ENCODE results near the gene PMFBP1.
"Not testable (repeated sequence)": the region's sequence is repeated elsewhere in the genome, so short reads cannot be mapped to it uniquely, and the experiment has no call there.

Gene PMFBP1

GRCh38 chr16:72107371-72107770 is 64.6 kb downstream of the PMFBP1 start:
- DNase-seq (ENCODE audit: low spot score) = no peak

GRCh38 chr16:72105978-72106377 is 66.0 kb downstream of the PMFBP1 start:
- no peak for DNase-seq (ENCODE audit: low spot score)

GRCh38 chr16:72104905-72105304 is 67.0 kb downstream of the PMFBP1 start:
- DNase-seq (ENCODE audit: low spot score) = no peak

- DNase-seq (ENCODE audit: low spot score) = no peak
These were observed 70.8 kb downstream of the PMFBP1 start for GRCh38 chr16:72101195-72101594.

GRCh38 chr16:72099377-72099818 is 72.6 kb downstream of the PMFBP1 start:
- peak; percentile 66 for DNase-seq (ENCODE audit: low spot score)

- DNase-seq (ENCODE audit: low spot score) = no peak
These were observed 73.0 kb downstream of the PMFBP1 start for GRCh38 chr16:72098936-72099335.

GRCh38 chr16:72094266-72094610 is 77.7 kb downstream of the PMFBP1 start:
- peak; percentile 39 for DNase-seq (ENCODE audit: low spot score)

GRCh38 chr16:72093448-72094265 is 78.3 kb downstream of the PMFBP1 start, which contains the start of the genes DHX38 and TXNL4B:
DHX38 (plus strand) TSS chr16:72093847; CDS start chr16:72096158, 2,311 bp downstream.
TXNL4B (minus strand) TSS chr16:72093620; CDS start chr16:72090749, 2,871 bp downstream.
- peak; percentile 97 for DNase-seq (ENCODE audit: low spot score)

GRCh38 chr16:72092832-72093447 is 79.0 kb downstream of the PMFBP1 start:
- peak; percentile 47 for DNase-seq (ENCODE audit: low spot score)

GRCh38 chr16:72091217-72091616 is 80.7 kb downstream of the PMFBP1 start:
- no peak for DNase-seq (ENCODE audit: low spot score)

- DNase-seq (ENCODE audit: low spot score) = no peak
These were observed 87.0 kb downstream of the PMFBP1 start for GRCh38 chr16:72085002-72085401.

GRCh38 chr16:72084445-72084844 is 87.5 kb downstream of the PMFBP1 start:
- no peak for DNase-seq (ENCODE audit: low spot score)

- no peak for DNase-seq (ENCODE audit: low spot score)
These were observed 88.1 kb downstream of the PMFBP1 start for GRCh38 chr16:72083778-72084404.

GRCh38 chr16:72076991-72077706 is 94.8 kb downstream of the PMFBP1 start:
- DNase-seq (ENCODE audit: low spot score) = not testable (repeated sequence)

- DNase-seq (ENCODE audit: low spot score) = not testable (repeated sequence)
These were observed 96.9 kb downstream of the PMFBP1 start for GRCh38 chr16:72075067-72075466.

- DNase-seq (ENCODE audit: low spot score) = no peak
These were observed 98.3 kb downstream of the PMFBP1 start for GRCh38 chr16:72073560-72074230.

GRCh38 chr16:72072514-72073342 is 99.2 kb downstream of the PMFBP1 start:
- DNase-seq (ENCODE audit: low spot score) = no peak
